Type B pancreatic cell (in vitro differentiated cells): ENCODE measurements around the gene ADAM10. TPM values are rescaled to one million over a fixed set of nuclear protein-coding genes. Genes with fewer than 3 reads are reported as not detected.

Experiments
- DNase-seq: peaks from one replicate; pipeline ENCODE4 v3.0.0; 2021; ENCODE audit warnings: mixed read lengths; ENCODE audit not compliant: unreplicated experiment; ENCODE audit errors: extremely low spot score
- H3K27ac Mint-ChIP-seq: 2 replicates; pipeline ENCODE4 v1.8.0; 2021; ENCODE audit warnings: mild to moderate bottlenecking, mixed read lengths
- H3K27me3 Mint-ChIP-seq: 2 replicates; pipeline ENCODE4 v1.8.0; 2021; ENCODE audit warnings: mixed read lengths
- H3K36me3 Mint-ChIP-seq: 2 replicates; pipeline ENCODE4 v1.8.0; 2021; ENCODE audit warnings: mixed read lengths
- H3K4me1 Mint-ChIP-seq: one replicate; pipeline ENCODE4 v1.8.0; 2021; ENCODE audit warnings: mixed read lengths; ENCODE audit not compliant: unreplicated experiment
- H3K4me3 Mint-ChIP-seq: 2 replicates; pipeline ENCODE4 v1.8.0; 2021; ENCODE audit warnings: mild to moderate bottlenecking, mixed read lengths
- H3K9me3 Mint-ChIP-seq: 2 replicates; pipeline ENCODE4 v1.8.0; 2021; ENCODE audit warnings: mixed read lengths
- long read RNA-seq: library from polyadenylated mRNA; unstranded; transcript quantifications from one replicate; pipeline ENCODE4 v2.0.0, GENCODE V29; 2020
- total RNA-seq: library from RNA; stranded (reverse); gene quantifications from 2 replicates; pipeline ENCODE4 v1.2.1, GENCODE V29; 2021; ENCODE audit warnings: low replicate concordance
- TF ChIP-seq, protein P1 (sequence below): fragments of 200-600 bp; sonication (generic); conservative IDR thresholded peaks from 2 replicates; pipeline ENCODE4 v1.5.0; 2021; ENCODE audit warnings: antibody characterized with exemption, mild to moderate bottlenecking

Gene ADAM10, protein sequence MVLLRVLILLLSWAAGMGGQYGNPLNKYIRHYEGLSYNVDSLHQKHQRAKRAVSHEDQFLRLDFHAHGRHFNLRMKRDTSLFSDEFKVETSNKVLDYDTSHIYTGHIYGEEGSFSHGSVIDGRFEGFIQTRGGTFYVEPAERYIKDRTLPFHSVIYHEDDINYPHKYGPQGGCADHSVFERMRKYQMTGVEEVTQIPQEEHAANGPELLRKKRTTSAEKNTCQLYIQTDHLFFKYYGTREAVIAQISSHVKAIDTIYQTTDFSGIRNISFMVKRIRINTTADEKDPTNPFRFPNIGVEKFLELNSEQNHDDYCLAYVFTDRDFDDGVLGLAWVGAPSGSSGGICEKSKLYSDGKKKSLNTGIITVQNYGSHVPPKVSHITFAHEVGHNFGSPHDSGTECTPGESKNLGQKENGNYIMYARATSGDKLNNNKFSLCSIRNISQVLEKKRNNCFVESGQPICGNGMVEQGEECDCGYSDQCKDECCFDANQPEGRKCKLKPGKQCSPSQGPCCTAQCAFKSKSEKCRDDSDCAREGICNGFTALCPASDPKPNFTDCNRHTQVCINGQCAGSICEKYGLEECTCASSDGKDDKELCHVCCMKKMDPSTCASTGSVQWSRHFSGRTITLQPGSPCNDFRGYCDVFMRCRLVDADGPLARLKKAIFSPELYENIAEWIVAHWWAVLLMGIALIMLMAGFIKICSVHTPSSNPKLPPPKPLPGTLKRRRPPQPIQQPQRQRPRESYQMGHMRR
- total RNA-seq: 228 and 438 TPM in 2 replicates
- long read RNA-seq, full-length matches to known transcripts: 88 of 166 reads
- long read RNA-seq, partial matches to known transcripts: 47 of 166 reads
- long read RNA-seq, other reads (novel, unspliced or antisense): 31 of 166 reads

DNA sequence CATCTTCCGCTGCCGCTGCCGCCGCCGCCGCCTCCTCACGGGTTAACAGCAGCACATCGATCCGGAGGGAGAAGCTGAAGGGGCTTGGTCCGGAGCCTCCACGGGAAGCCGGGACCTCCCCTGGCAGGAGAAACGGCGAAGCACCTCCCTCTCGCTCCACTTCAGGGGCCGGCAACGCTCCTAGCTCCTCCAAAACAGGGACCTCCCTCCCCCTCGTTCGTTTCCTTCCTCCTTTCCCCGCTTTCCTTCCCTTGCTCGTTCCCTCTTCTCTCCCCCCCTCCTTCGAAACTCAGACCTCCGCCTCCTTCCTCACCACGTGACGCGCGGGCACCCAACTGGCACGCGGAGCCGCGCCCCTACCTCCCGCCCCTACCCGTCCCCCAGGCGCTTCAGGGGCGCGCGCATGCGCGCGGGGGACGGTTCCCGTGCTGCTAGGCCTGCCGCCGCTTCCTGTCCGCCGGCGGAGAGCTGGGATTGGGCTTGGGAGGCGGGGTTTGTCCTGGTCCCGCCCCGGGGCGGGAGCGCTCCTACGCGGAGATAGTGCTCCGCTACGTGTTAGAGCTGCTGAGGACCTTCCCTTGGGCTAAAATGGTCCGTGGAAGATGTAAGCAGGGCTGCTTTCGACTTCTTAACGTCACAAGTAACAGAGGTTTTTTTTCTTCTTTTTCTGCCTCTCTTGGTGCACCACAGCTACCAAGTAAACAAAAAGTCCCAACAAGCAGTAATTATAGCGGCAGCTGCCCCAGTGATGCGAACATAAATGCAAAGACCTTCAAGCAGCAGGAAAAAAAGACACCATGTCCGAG is at the start of gene ADAM10:
Gene ADAM10, minus strand, starts transcription at position 176 of the 806 bp plus-strand sequence. Its CDS starts 173 bp downstream, at position 3.
- peaks cover 9% of the 10 kb centered on the region for H3K36me3 Mint-ChIP-seq
- TF ChIP-seq, protein P1, sequence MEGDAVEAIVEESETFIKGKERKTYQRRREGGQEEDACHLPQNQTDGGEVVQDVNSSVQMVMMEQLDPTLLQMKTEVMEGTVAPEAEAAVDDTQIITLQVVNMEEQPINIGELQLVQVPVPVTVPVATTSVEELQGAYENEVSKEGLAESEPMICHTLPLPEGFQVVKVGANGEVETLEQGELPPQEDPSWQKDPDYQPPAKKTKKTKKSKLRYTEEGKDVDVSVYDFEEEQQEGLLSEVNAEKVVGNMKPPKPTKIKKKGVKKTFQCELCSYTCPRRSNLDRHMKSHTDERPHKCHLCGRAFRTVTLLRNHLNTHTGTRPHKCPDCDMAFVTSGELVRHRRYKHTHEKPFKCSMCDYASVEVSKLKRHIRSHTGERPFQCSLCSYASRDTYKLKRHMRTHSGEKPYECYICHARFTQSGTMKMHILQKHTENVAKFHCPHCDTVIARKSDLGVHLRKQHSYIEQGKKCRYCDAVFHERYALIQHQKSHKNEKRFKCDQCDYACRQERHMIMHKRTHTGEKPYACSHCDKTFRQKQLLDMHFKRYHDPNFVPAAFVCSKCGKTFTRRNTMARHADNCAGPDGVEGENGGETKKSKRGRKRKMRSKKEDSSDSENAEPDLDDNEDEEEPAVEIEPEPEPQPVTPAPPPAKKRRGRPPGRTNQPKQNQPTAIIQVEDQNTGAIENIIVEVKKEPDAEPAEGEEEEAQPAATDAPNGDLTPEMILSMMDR: no peak
- H3K9me3 Mint-ChIP-seq: no peaks in the 10 kb centered on the region
- H3K4me3 Mint-ChIP-seq: peak within 1 kb of the TSS; percentile 99
- DNase-seq: peak; percentile 99
- no peaks in the 10 kb centered on the region for H3K27me3 Mint-ChIP-seq
- H3K4me1 Mint-ChIP-seq: peaks cover 23% of the 10 kb centered on the region
- peak within 1 kb of the TSS; percentile 98 for H3K27ac Mint-ChIP-seq

DNA sequence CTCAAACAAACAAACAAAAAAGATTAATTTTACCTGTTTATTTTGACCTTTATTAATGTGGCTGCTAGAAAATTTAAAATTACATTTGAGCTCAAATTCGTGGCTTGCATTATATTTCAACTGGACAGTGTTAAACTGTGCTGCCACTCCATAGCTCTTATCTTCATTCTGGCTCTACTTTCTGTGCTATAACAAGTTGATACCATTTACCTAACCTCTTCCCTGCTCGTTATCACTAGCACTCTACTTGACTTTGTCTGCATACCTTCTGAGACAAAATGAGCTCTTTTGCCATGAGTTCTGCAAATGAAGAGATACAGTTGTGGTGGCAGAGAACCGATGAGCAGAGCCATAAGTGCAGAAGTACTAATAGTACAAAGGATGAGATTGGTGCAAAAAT is 48.0 kb upstream of the ADAM10 start:
- no peaks in the 10 kb centered on the region for H3K27me3 Mint-ChIP-seq
- H3K36me3 Mint-ChIP-seq: peaks cover 31% of the 10 kb centered on the region
- peaks cover 5% of the 10 kb centered on the region for H3K9me3 Mint-ChIP-seq
- H3K27ac Mint-ChIP-seq: no peak overlapping the region
- no peak overlapping the region for H3K4me3 Mint-ChIP-seq
- DNase-seq: no peak
- TF ChIP-seq, protein P1: no peak
- H3K4me1 Mint-ChIP-seq: peaks cover 11% of the 10 kb centered on the region

DNA sequence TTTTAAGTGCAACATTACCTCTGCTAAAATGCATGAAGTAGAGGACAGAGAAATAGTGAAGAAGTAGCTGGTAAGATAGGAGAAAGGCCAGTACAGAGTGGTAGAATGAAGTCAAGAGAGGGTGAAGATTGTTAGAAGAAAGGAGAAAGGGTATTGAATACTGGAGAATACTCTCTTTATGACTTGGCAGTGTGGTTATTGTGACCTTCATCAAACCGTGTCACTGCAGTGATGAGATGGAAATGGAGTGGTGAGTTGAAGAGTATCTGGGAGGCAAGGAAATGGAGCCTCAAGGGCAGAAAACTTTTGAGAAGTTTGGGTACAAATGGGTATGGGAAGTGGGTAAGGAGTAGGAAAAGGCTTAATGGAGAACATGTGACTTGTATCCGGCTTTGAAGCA is 46.3 kb upstream of the ADAM10 start:
- H3K27ac Mint-ChIP-seq: peak overlapping the region; percentile 65
- H3K9me3 Mint-ChIP-seq: peaks cover 9% of the 10 kb centered on the region
- H3K36me3 Mint-ChIP-seq: peaks cover 32% of the 10 kb centered on the region
- TF ChIP-seq, protein P1: no peak
- no peaks in the 10 kb centered on the region for H3K27me3 Mint-ChIP-seq
- DNase-seq: no peak
- peak overlapping the region; percentile 27 for H3K4me3 Mint-ChIP-seq
- H3K4me1 Mint-ChIP-seq: peaks cover 11% of the 10 kb centered on the region

DNA sequence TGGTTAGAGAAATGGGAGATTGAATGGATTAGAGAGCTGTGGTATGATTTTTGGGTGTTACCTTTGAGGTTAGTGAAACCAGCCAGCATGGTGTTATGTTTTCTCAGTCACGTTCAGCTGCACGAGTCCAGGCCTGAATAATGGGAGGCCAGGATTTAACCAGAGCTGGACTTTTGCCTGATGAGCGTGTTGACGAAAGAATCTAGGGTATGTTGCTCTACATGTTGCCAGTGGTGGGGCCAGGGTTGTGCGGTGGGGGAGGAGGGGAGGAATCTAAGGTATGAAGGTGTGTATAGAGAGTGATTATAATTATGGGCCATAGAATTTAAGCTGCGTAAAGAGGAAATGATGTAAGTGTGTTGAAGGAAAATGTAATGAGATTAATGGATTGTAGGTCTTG is 44.4 kb upstream of the ADAM10 start:
- Mint-ChIP-seq H3K27ac (peak overlapping the region; percentile 98), H3K27me3 (no peaks in the 10 kb centered on the region), H3K4me1 (peaks cover 11% of the 10 kb centered on the region), H3K4me3 (peak overlapping the region; percentile 81), H3K9me3 (peaks cover 9% of the 10 kb centered on the region), H3K36me3 (peaks cover 39% of the 10 kb centered on the region)
- TF ChIP-seq, protein P1: no peak
- DNase-seq: no peak

DNA sequence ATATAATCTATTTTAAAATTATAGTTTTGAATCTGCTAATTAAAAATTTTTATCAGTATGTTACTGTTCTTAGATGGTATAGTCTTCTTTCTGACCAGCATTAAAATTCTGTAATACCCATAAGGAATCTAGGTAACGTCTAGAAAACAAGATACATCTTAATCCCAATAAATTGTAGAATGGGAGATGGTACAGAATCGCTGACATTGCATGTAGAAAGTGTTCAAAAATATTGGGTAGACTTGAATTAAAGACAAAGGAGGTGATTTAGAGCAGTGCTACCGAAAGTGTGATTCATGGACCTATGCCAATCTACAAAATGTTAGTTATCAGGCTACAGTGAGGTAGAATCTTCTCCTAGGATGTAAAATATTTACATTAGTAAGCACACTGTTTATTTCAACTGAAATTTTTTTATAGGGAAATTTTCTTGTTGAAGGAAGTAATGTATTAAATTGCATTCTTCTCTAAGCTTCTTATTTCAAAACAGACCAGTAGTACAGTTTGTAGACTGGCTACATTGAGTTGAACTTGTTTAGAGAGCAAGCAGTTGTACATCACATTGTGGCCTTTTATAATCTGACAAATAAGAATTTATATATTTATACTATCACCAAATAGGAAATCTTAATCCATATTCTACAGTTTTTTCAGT is 38.7 kb upstream of the ADAM10 start:
- Mint-ChIP-seq H3K36me3 (peaks cover 30% of the 10 kb centered on the region), H3K9me3 (peaks cover 4% of the 10 kb centered on the region), H3K27me3 (no peaks in the 10 kb centered on the region), H3K4me1 (no peaks in the 10 kb centered on the region), H3K27ac (no peak overlapping the region), H3K4me3 (no peak overlapping the region)
- TF ChIP-seq, protein P1: no peak
- DNase-seq: no peak
